Dermis microvascular lymphatic vessel endothelial cell (primary cell): ENCODE data around the gene RREB1. TPM values are rescaled to one million over a fixed set of nuclear protein-coding genes. Genes with fewer than 3 reads are reported as not detected.
"Not testable (repeated sequence)": the region's sequence is repeated elsewhere in the genome, so short reads cannot be mapped to it uniquely, and the experiment has no call there.

Experiments
- DNase-seq, 2 donors: peaks; one replicate each; pipeline versions ENCODE4 v3.0.0 to v3.0.0-alpha.2; 2010; ENCODE audit warnings: low read depth in 2 of 2
- total RNA-seq: library from RNA; depleted of rRNA; stranded (reverse); fragments of >200 nt; gene quantifications from 2 replicates; pipeline ENCODE4 v1.2.1, GENCODE V29; 2014

RREB1 gene
- total RNA-seq, 1 donor from 2014 or later: 11.8 TPM

GRCh38 chr6:7261032-7261841, 153.5 kb downstream of the RREB1 start:
- DNase-seq: peak; percentile 73 to 90

- no peak for DNase-seq
Observed at GRCh38 chr6:7261852-7262461, 154.2 kb downstream of the RREB1 start.

- DNase-seq: no peak
Observed at GRCh38 chr6:7262746-7263518, 155.2 kb downstream of the RREB1 start.

GRCh38 chr6:7263519-7263805, 155.7 kb downstream of the RREB1 start:
- not testable (repeated sequence) for DNase-seq

GRCh38 chr6:7264041-7264440, 156.3 kb downstream of the RREB1 start:
- no peak for DNase-seq

- DNase-seq: no peak
Observed at GRCh38 chr6:7264686-7265384, 157.1 kb downstream of the RREB1 start.

- not testable (repeated sequence) for DNase-seq
Observed at GRCh38 chr6:7265385-7265726, 157.6 kb downstream of the RREB1 start.

GRCh38 chr6:7267071-7267465, 159.3 kb downstream of the RREB1 start:
- no peak for DNase-seq

- peak in 1 of 2 donors; percentile 80 for DNase-seq
Observed at GRCh38 chr6:7267466-7268091, 159.8 kb downstream of the RREB1 start.

GRCh38 chr6:7268362-7268761, 160.6 kb downstream of the RREB1 start:
- no peak for DNase-seq

GRCh38 chr6:7268816-7269555, 161.2 kb downstream of the RREB1 start:
- no peak for DNase-seq

GRCh38 chr6:7269816-7270215, 162.1 kb downstream of the RREB1 start:
- DNase-seq: no peak

- DNase-seq: no peak
Observed at GRCh38 chr6:7270320-7271204, 162.8 kb downstream of the RREB1 start.

GRCh38 chr6:7271205-7271534, 163.4 kb downstream of the RREB1 start:
- no peak for DNase-seq

- DNase-seq: no peak
Observed at GRCh38 chr6:7273709-7274108, 165.9 kb downstream of the RREB1 start.

GRCh38 chr6:7274525-7274924, 166.8 kb downstream of the RREB1 start:
- not testable (repeated sequence) for DNase-seq

- no peak for DNase-seq
Observed at GRCh38 chr6:7276199-7276524, 168.4 kb downstream of the RREB1 start.

- no peak for DNase-seq
Observed at GRCh38 chr6:7282097-7282906, 174.5 kb downstream of the RREB1 start.

- DNase-seq: no peak
Observed at GRCh38 chr6:7283676-7284075, 175.9 kb downstream of the RREB1 start.
